ENCODE data around the gene SLC16A11. TPM values are rescaled to one million over a fixed set of nuclear protein-coding genes. Genes with fewer than 3 reads are reported as not detected.

The SLC16A11 gene
- total RNA-seq, 1 experiment from 2014 or later, result 0.48 TPM

DNA sequence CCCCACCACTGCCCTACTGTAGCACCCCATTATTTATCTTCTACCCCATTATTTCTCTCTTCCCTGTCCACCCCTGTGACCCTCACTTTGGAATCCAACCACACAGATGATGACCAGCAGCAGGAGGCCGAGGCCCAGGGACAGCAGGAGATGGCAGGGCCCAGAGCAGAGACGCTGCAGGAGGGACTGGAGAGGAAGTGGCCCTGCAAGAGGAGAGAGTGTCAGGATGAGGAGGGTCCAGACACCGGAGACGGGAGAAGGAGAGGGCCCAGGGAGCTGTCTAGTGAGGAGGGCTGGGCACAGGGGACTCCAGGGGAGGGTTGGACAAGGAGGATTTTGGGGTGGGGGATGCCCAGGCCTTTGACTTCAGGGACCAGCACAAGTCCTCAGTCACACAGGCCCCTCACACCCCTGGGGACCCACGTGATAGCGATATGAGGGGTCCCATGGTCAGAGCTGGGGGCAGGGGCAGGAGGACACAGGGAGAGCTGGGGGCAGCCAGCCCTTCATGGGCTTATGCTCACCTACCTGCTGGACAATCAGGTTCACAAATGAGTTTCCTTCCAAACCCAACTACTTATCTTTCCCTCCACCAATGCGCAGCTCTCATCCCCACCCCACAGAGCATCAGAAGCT, 34.1 kb upstream of the SLC16A11 start:
- Mint-ChIP-seq H3K27ac (no peak overlapping the region), H3K9me3 (peaks cover 13% of the 10 kb centered on the region), H3K4me1 (no peaks in the 10 kb centered on the region), H3K36me3 (no peaks in the 10 kb centered on the region), H3K27me3 (ENCODE audit: low read depth) (peaks cover 8% of the 10 kb centered on the region), H3K4me3 (no peak overlapping the region)
- ATAC-seq, result no peak
- CTCF ChIA-PET, result no interaction called here
- TF ChIP-seq, protein P1, sequence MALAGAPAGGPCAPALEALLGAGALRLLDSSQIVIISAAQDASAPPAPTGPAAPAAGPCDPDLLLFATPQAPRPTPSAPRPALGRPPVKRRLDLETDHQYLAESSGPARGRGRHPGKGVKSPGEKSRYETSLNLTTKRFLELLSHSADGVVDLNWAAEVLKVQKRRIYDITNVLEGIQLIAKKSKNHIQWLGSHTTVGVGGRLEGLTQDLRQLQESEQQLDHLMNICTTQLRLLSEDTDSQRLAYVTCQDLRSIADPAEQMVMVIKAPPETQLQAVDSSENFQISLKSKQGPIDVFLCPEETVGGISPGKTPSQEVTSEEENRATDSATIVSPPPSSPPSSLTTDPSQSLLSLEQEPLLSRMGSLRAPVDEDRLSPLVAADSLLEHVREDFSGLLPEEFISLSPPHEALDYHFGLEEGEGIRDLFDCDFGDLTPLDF (CRISPR knock-in tag; IDR thresholded peaks at IDR 0.05), result no peak
- TF ChIP-seq, protein P2, sequence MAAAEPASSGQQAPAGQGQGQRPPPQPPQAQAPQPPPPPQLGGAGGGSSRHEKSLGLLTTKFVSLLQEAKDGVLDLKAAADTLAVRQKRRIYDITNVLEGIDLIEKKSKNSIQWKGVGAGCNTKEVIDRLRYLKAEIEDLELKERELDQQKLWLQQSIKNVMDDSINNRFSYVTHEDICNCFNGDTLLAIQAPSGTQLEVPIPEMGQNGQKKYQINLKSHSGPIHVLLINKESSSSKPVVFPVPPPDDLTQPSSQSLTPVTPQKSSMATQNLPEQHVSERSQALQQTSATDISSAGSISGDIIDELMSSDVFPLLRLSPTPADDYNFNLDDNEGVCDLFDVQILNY (CRISPR knock-in tag; IDR thresholded peaks at IDR 0.05), result no peak
- TF ChIP-seq SOX15 (CRISPR knock-in tag; IDR thresholded peaks at IDR 0.05) (no peak), E2F4 (CRISPR knock-in tag; IDR thresholded peaks at IDR 0.05; ENCODE audit: borderline replicate concordance, low read depth) (no peak), NFE2L1 (CRISPR knock-in tag; IDR thresholded peaks at IDR 0.05) (no peak), CBFB (CRISPR knock-in tag; IDR thresholded peaks at IDR 0.05; ENCODE audit: low read depth) (no peak), HMGA2 (CRISPR knock-in tag; IDR thresholded peaks at IDR 0.05) (no peak), GRHL2 (CRISPR knock-in tag; IDR thresholded peaks at IDR 0.05; ENCODE audit: insufficient replicate concordance, severe bottlenecking) (no peak), FOXJ3 (CRISPR knock-in tag; IDR thresholded peaks at IDR 0.05; ENCODE audit: borderline replicate concordance) (no peak), IRF2 (CRISPR knock-in tag; IDR thresholded peaks at IDR 0.05; ENCODE audit: borderline replicate concordance, low read depth) (no peak), ZNF121 (CRISPR knock-in tag; IDR thresholded peaks at IDR 0.05) (no peak), IRF1 (CRISPR knock-in tag; IDR thresholded peaks at IDR 0.05) (no peak), ZNF671 (CRISPR knock-in tag; IDR thresholded peaks at IDR 0.05) (no peak)
- POLR2A ChIA-PET, result no interaction called here
- no peak for DNase-seq (ENCODE audit: low spot score)

DNA sequence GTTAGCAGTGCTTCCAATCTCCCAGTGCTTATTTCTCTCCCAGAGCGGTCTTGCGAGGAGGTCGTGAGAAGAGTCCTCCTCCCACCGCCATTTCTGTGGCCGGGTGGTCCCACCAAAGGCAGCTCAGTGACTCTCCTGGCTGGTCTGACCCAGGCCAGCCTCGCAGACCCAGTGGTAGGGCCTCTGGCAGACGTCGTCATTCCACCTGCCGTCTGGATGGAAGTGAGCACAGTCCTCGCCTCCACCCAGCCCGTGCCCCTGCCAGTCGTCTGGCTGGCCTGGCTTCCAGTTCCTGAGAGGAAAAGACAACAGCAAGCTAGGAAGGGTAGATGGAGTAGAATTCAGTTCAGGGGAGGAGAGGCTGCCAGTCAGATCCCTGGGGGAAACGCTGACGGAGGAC, 31.0 kb upstream of the SLC16A11 start:
- Mint-ChIP-seq H3K27me3 (ENCODE audit: low read depth) (peaks cover 18% of the 10 kb centered on the region), H3K9me3 (0 out of 2 replicates have a peak, but pooled peaks cover 6% of the 10 kb centered on the region)
- POLR2A ChIA-PET, result no interaction called here

DNA sequence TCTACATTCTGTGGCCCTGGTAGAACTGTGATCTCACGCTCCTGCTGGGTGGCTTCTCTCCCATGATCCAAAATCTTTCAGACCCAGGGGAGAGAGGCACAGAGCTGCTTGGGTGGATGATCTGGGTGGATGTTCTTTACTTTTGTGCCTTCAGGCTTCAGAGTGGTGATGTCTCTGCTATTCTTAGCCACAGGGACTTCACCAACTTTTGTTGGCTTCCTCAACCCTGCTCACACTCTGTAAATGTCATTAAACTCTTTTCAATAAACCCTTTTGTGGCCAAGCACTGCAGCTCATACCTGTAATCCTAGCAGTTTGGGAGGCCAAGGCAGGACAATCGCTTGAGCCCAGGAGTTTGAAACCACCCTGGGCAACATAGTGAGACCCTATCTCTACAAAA, 28.5 kb upstream of the SLC16A11 start:
- ChIA-PET CTCF (interaction anchor here (0.6 to 2.8 kb wide), 4 partner anchors 16 to 63 kb away, joined by 3 to 8 read pairs (median 4); no protein-coding TSS in a partner anchor), POLR2A (no interaction called here)
- ATAC-seq (no peak), DNase-seq (ENCODE audit: low spot score) (no peak)
- TF ChIP-seq IRF1 (CRISPR knock-in tag; IDR thresholded peaks at IDR 0.05) (no peak), RELA (CRISPR knock-in tag; IDR thresholded peaks at IDR 0.05; ENCODE audit: borderline replicate concordance) (no peak), NFYB (CRISPR knock-in tag; conservative IDR thresholded peaks at IDR 0.05; ENCODE audit: low read depth) (no peak), GTF2I (CRISPR knock-in tag; conservative IDR thresholded peaks at IDR 0.05) (no peak), FOXP1 (CRISPR knock-in tag; IDR thresholded peaks at IDR 0.05; ENCODE audit: borderline replicate concordance) (no peak), ETV6 (CRISPR knock-in tag; IDR thresholded peaks at IDR 0.05) (no peak)
- TF ChIP-seq, protein P3, sequence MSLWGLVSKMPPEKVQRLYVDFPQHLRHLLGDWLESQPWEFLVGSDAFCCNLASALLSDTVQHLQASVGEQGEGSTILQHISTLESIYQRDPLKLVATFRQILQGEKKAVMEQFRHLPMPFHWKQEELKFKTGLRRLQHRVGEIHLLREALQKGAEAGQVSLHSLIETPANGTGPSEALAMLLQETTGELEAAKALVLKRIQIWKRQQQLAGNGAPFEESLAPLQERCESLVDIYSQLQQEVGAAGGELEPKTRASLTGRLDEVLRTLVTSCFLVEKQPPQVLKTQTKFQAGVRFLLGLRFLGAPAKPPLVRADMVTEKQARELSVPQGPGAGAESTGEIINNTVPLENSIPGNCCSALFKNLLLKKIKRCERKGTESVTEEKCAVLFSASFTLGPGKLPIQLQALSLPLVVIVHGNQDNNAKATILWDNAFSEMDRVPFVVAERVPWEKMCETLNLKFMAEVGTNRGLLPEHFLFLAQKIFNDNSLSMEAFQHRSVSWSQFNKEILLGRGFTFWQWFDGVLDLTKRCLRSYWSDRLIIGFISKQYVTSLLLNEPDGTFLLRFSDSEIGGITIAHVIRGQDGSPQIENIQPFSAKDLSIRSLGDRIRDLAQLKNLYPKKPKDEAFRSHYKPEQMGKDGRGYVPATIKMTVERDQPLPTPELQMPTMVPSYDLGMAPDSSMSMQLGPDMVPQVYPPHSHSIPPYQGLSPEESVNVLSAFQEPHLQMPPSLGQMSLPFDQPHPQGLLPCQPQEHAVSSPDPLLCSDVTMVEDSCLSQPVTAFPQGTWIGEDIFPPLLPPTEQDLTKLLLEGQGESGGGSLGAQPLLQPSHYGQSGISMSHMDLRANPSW (CRISPR knock-in tag; conservative IDR thresholded peaks at IDR 0.05; ENCODE audit: low read depth), result no peak
- TF ChIP-seq, protein P1 (CRISPR knock-in tag; IDR thresholded peaks at IDR 0.05), result no peak
- peaks cover 31% of the 10 kb centered on the region for H3K27me3 Mint-ChIP-seq (ENCODE audit: low read depth)
- peaks cover 26% of the 10 kb centered on the region for H3K9me3 Mint-ChIP-seq
- H3K4me1 Mint-ChIP-seq, result no peaks in the 10 kb centered on the region
- H3K4me3 Mint-ChIP-seq, result no peak overlapping the region
- H3K36me3 Mint-ChIP-seq, result peaks cover 18% of the 10 kb centered on the region
- no peak overlapping the region for H3K27ac Mint-ChIP-seq

More for the DNA sequence above, 31.0 kb upstream of the SLC16A11 start:
- Mint-ChIP-seq H3K36me3 (no peaks in the 10 kb centered on the region), H3K4me3 (no peak overlapping the region), H3K27ac (no peak overlapping the region), H3K4me1 (no peaks in the 10 kb centered on the region)
- ATAC-seq, result no peak
- no peak for DNase-seq (ENCODE audit: low spot score)
- CTCF ChIA-PET, result interaction anchor here (0.9 kb wide), 1 partner anchor 90 kb away, joined by 3 read pairs; no protein-coding TSS in a partner anchor
- TF ChIP-seq, protein P4, sequence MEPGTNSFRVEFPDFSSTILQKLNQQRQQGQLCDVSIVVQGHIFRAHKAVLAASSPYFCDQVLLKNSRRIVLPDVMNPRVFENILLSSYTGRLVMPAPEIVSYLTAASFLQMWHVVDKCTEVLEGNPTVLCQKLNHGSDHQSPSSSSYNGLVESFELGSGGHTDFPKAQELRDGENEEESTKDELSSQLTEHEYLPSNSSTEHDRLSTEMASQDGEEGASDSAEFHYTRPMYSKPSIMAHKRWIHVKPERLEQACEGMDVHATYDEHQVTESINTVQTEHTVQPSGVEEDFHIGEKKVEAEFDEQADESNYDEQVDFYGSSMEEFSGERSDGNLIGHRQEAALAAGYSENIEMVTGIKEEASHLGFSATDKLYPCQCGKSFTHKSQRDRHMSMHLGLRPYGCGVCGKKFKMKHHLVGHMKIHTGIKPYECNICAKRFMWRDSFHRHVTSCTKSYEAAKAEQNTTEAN (CRISPR knock-in tag; IDR thresholded peaks at IDR 0.05), result no peak
- no peak for TF ChIP-seq NFATC4 (CRISPR knock-in tag; IDR thresholded peaks at IDR 0.05)
